Liver (tissue), 9 donors: Measurements from ENCODE around the gene CHP1. TPM values are rescaled to one million over a fixed set of nuclear protein-coding genes. Genes with fewer than 3 reads are reported as not detected.

Experiments
- DNase-seq: peaks from one replicate; pipeline ENCODE4 v3.0.0-alpha.2; 2017; ENCODE audit warnings: low spot score
- H3K27ac ChIP-seq, 2 donors: one replicate each; pipeline ENCODE4 v1.7.0; 2013; ENCODE audit warnings: inconsistent platforms in 2 of 2, low read length in 2 of 2, control low read depth in 1 of 2, low read depth in 1 of 2, mild to moderate bottlenecking in 1 of 2
- H3K27me3 ChIP-seq, 4 donors: one replicate each; pipeline versions ENCODE4 v1.6.1 to v1.7.0; 2013; ENCODE audit warnings: low read length in 3 of 4, inconsistent platforms in 1 of 4, mild to moderate bottlenecking in 1 of 4, moderate library complexity in 1 of 4; ENCODE audit not compliant: control insufficient read depth in 4 of 4, insufficient read depth in 4 of 4
- H3K36me3 ChIP-seq, 4 donors: one replicate each; pipeline versions ENCODE4 v1.6.1 to v1.7.0; 2013; ENCODE audit warnings: low read length in 3 of 4, mild to moderate bottlenecking in 3 of 4, low read depth in 1 of 4, moderate library complexity in 1 of 4; ENCODE audit not compliant: control insufficient read depth in 4 of 4, insufficient read depth in 3 of 4
- H3K4me1 ChIP-seq, 4 donors: one replicate each; pipeline versions ENCODE4 v1.6.1 to v1.7.0; 2013; ENCODE audit warnings: low read length in 3 of 4, mild to moderate bottlenecking in 3 of 4, moderate library complexity in 1 of 4; ENCODE audit not compliant: control insufficient read depth in 4 of 4, insufficient read depth in 4 of 4
- H3K4me3 ChIP-seq, 3 donors: one replicate each; pipeline versions ENCODE4 v1.6.1 to v1.7.0; 2013; ENCODE audit warnings: low read length in 3 of 3, control low read depth in 1 of 3, low read depth in 1 of 3, mild to moderate bottlenecking in 1 of 3
- H3K9ac ChIP-seq, 2 donors: one replicate each; pipeline ENCODE4 v1.7.0; 2013; ENCODE audit warnings: low read length in 2 of 2, mild to moderate bottlenecking in 2 of 2, moderate library complexity in 2 of 2, control low read depth in 1 of 2, low read depth in 1 of 2
- H3K9me3 ChIP-seq, 4 donors: one replicate each; pipeline versions ENCODE4 v1.6.1 to v1.7.0; 2013; ENCODE audit warnings: low read length in 3 of 4; ENCODE audit not compliant: control insufficient read depth in 4 of 4
- EGR1 ChIP-seq, 2 donors: IDR thresholded peaks; 2 replicates each; pipeline ENCODE4 v1.6.1; 2016 to 2018; ENCODE audit warnings: antibody characterized with exemption in 2 of 2, low read depth in 2 of 2
- FOXA1 ChIP-seq: IDR thresholded peaks from 2 replicates; pipeline ENCODE4 v1.6.1; 2016; ENCODE audit warnings: antibody characterized with exemption
- FOXA2 ChIP-seq: IDR thresholded peaks from 2 replicates; pipeline ENCODE4 v1.6.1; 2016; ENCODE audit warnings: antibody characterized with exemption
- GABPA ChIP-seq, 2 donors: IDR thresholded peaks in 1 of 2; conservative IDR thresholded peaks in 1 of 2; 2 replicates each; pipeline ENCODE4 v1.6.1; 2016; ENCODE audit warnings: antibody characterized with exemption in 2 of 2, mild to moderate bottlenecking in 1 of 2, moderate library complexity in 1 of 2
- HNF4A ChIP-seq, 2 donors: conservative IDR thresholded peaks; 2 replicates each; pipeline ENCODE4 v1.6.1; 2016; ENCODE audit warnings: antibody characterized with exemption in 2 of 2, mild to moderate bottlenecking in 2 of 2
- HNF4G ChIP-seq: IDR thresholded peaks from 2 replicates; pipeline ENCODE4 v1.6.1; 2016; ENCODE audit warnings: antibody characterized with exemption
- JUND ChIP-seq, 2 donors: IDR thresholded peaks; 2 replicates each; pipeline ENCODE4 v1.6.1; 2016; ENCODE audit warnings: antibody characterized with exemption in 2 of 2
- MAX ChIP-seq: IDR thresholded peaks from 2 replicates; pipeline ENCODE4 v1.6.1; 2016; ENCODE audit warnings: antibody characterized with exemption
- RAD21 ChIP-seq, 2 donors: IDR thresholded peaks; 2 replicates each; pipeline ENCODE4 v1.6.1; 2016; ENCODE audit warnings: antibody characterized with exemption in 2 of 2, mild to moderate bottlenecking in 2 of 2
- REST ChIP-seq: IDR thresholded peaks from 2 replicates; pipeline ENCODE4 v1.6.1; 2016; ENCODE audit warnings: antibody characterized with exemption, mild to moderate bottlenecking
- SP1 ChIP-seq: IDR thresholded peaks from 2 replicates; pipeline ENCODE4 v1.6.1; 2018; ENCODE audit warnings: antibody characterized with exemption, mild to moderate bottlenecking
- TAF1 ChIP-seq: conservative IDR thresholded peaks from 2 replicates; pipeline ENCODE4 v1.6.1; 2016; ENCODE audit warnings: antibody characterized with exemption, mild to moderate bottlenecking
- YY1 ChIP-seq: IDR thresholded peaks from 2 replicates; pipeline ENCODE4 v1.6.1; 2016; ENCODE audit warnings: antibody characterized with exemption, mild to moderate bottlenecking
- WGBS: extraction: QIAGEN DNeasy Blood & Tissue Kit; methylation state at CpG from one replicate; pipeline ENCODE4 v1.1.7; 2013; 5-methylcytosine and 5-hydroxymethylcytosine counted together
- polyA plus RNA-seq, 2 donors: library from polyadenylated mRNA; stranded (reverse) in 1 of 2; unstranded in 1 of 2; fragments of 200-250 nt in 1 of 2; fragments of >200 nt in 1 of 2; fragmentation: Nextera tagmentation in 1 of 2; extraction: Ambion mirVana in 1 of 2; gene quantifications; one replicate each; pipeline versions ENCODE4 v1.2.1 to v1.2.3, GENCODE V29; 2013 to 2015
- total RNA-seq, 2 donors: library from RNA; depleted of rRNA; stranded (reverse); fragments of >200 nt; gene quantifications; one replicate each; pipeline ENCODE4 v1.2.3, GENCODE V29; 2014
- TF ChIP-seq, protein P1 (sequence below): fragments of 150-350 bp; IDR thresholded peaks from 2 replicates; pipeline ENCODE4 v1.5.1; 2017; ENCODE audit warnings: improper control_type of control experiment, low read depth, low read length; ENCODE audit not compliant: missing input control
- TF ChIP-seq, protein P2 (sequence below): IDR thresholded peaks from 2 replicates; pipeline ENCODE4 v1.6.1; 2016; ENCODE audit warnings: antibody characterized with exemption
- TF ChIP-seq, protein P3 (sequence below): IDR thresholded peaks from 2 replicates; pipeline ENCODE4 v1.6.1; 2016; ENCODE audit warnings: antibody characterized with exemption
- donor health status: healthy.
- donor health status: healthy.
- donor health status: healthy.
- donor health status: healthy.
- donor health status: healthy.

Gene CHP1
- total and polyA plus RNA-seq, 4 donors, result 87.4 to 162 (median 117) TPM

DNA sequence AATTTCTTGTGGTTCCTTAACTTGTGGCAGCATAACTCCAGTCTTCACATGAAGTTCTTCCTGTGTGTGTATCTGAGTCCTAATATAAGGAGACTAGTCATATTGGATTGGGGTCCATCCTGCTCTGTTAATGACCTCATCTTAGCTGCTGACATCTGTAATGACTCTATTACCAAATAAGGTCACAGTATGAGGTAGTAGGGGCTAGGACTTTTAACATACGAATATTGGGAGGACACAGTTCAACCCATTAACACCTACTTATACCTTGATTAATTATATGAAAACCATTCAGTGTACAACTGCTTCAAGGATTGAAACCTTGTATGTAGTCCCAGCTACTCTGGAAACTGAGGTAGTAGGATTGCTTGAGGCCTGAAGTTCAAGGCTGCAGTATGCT, 57.4 kb downstream of the CHP1 start:
- H3K4me1 ChIP-seq, result peaks cover 5 to 27% (median 14%) of the 10 kb centered on the region in 4 donors
- no peak overlapping the region for H3K9ac ChIP-seq
- H3K4me3 ChIP-seq, result no peak overlapping the region
- H3K27ac ChIP-seq, result no peak overlapping the region
- DNase-seq, result no peak
- TF ChIP-seq, protein P1, sequence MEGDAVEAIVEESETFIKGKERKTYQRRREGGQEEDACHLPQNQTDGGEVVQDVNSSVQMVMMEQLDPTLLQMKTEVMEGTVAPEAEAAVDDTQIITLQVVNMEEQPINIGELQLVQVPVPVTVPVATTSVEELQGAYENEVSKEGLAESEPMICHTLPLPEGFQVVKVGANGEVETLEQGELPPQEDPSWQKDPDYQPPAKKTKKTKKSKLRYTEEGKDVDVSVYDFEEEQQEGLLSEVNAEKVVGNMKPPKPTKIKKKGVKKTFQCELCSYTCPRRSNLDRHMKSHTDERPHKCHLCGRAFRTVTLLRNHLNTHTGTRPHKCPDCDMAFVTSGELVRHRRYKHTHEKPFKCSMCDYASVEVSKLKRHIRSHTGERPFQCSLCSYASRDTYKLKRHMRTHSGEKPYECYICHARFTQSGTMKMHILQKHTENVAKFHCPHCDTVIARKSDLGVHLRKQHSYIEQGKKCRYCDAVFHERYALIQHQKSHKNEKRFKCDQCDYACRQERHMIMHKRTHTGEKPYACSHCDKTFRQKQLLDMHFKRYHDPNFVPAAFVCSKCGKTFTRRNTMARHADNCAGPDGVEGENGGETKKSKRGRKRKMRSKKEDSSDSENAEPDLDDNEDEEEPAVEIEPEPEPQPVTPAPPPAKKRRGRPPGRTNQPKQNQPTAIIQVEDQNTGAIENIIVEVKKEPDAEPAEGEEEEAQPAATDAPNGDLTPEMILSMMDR, result no peak
- TF ChIP-seq, protein P2, sequence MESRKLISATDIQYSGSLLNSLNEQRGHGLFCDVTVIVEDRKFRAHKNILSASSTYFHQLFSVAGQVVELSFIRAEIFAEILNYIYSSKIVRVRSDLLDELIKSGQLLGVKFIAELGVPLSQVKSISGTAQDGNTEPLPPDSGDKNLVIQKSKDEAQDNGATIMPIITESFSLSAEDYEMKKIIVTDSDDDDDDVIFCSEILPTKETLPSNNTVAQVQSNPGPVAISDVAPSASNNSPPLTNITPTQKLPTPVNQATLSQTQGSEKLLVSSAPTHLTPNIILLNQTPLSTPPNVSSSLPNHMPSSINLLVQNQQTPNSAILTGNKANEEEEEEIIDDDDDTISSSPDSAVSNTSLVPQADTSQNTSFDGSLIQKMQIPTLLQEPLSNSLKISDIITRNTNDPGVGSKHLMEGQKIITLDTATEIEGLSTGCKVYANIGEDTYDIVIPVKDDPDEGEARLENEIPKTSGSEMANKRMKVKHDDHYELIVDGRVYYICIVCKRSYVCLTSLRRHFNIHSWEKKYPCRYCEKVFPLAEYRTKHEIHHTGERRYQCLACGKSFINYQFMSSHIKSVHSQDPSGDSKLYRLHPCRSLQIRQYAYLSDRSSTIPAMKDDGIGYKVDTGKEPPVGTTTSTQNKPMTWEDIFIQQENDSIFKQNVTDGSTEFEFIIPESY, result no peak
- no peak for TF ChIP-seq REST
- peaks cover 5 to 28% (median 18%) of the 10 kb centered on the region in 4 donors for H3K36me3 ChIP-seq
- 92% methylated on average over 1 of the region's 1 CpG for WGBS
- no peaks in the 10 kb centered on the region for H3K27me3 ChIP-seq
- H3K9me3 ChIP-seq, result no peaks in the 10 kb centered on the region

GRCh38 chr15:41289953-41290352, 58.9 kb downstream of the CHP1 start:
- Histone ChIP-seq H3K36me3 (peaks cover 5 to 33% (median 19%) of the 10 kb centered on the region in 4 donors), H3K4me3 (no peak overlapping the region), H3K4me1 (peaks cover 5 to 23% (median 14%) of the 10 kb centered on the region in 4 donors), H3K27ac (no peak overlapping the region), H3K27me3 (no peaks in the 10 kb centered on the region), H3K9ac (no peak overlapping the region), H3K9me3 (no peaks in the 10 kb centered on the region)
- 37% methylated on average over 2 of the region's 2 CpGs for WGBS
- no peak for DNase-seq
- TF ChIP-seq RAD21 (IDR thresholded peaks at IDR 0.05) (no peak), YY1 (no peak), HNF4G (no peak), FOXA1 (no peak), GABPA (IDR thresholded peaks at IDR 0.05 in 1 of 2, conservative IDR thresholded peaks at IDR 0.05 in 1 of 2) (no peak), SP1 (no peak), TAF1 (no peak), MAX (no peak), HNF4A (conservative IDR thresholded peaks at IDR 0.05) (no peak), REST (no peak), FOXA2 (no peak), EGR1 (IDR thresholded peaks at IDR 0.05; ENCODE audit: low read depth in 2 of 2) (no peak), JUND (IDR thresholded peaks at IDR 0.05) (no peak)
- TF ChIP-seq, protein P2, result no peak
- TF ChIP-seq, protein P1, result no peak
- TF ChIP-seq, protein P3, sequence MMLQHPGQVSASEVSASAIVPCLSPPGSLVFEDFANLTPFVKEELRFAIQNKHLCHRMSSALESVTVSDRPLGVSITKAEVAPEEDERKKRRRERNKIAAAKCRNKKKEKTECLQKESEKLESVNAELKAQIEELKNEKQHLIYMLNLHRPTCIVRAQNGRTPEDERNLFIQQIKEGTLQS, result no peak
